ENCODE measurements around the gene ARHGEF17. TPM values are rescaled to one million over a fixed set of nuclear protein-coding genes. Genes with fewer than 3 reads are reported as not detected.

Gene ARHGEF17
- total RNA-seq, 1 donor from 2014 or later, result 51.5 TPM

- intact Hi-C loops (cut with DNase I), result no loop called here
- DNase-seq (no peak), ATAC-seq (ENCODE audit: poor library complexity) (no peak)
Observed at GRCh38 chr11:73380897-73381410, 72.9 kb downstream of the ARHGEF17 start.

DNA sequence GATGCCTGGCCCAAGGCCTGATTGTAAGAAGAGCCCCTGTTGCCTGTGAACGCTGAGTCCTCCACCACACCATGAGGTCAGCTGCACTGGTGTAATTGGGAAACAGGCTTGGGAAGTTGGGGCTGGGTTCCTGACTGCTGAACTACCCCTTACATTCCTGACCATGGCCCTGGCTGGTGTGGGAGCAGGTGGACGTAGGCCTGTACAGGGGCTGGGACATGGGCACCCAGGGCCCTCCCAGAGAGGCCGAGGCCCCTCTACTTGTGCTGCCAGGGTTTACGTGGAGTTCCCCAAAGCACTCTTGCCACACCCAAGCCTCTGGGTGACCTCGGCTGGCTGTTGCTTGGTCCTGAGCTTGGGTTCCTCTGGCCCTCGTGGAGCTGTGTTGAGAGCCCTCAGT lies 73.5 kb downstream of the ARHGEF17 start:
- intact Hi-C loops (cut with DNase I), result no loop called here
- ATAC-seq (ENCODE audit: poor library complexity) (no peak), DNase-seq (peak; percentile 60)

GRCh38 chr11:73382183-73382582 lies 74.1 kb downstream of the ARHGEF17 start:
- intact Hi-C loops (cut with DNase I), result no loop called here
- DNase-seq, result no peak
- no peak for ATAC-seq (ENCODE audit: poor library complexity)

- DNase-seq, result no peak
- intact Hi-C loops (cut with DNase I), result no loop called here
Observed at GRCh38 chr11:73382747-73383146, 74.7 kb downstream of the ARHGEF17 start.

GRCh38 chr11:73383249-73384124 lies 75.4 kb downstream of the ARHGEF17 start:
- DNase-seq (no peak), ATAC-seq (ENCODE audit: poor library complexity) (no peak)
- intact Hi-C loops (cut with DNase I), result no loop called here

More at GRCh38 chr11:73382747-73383146, 74.7 kb downstream of the ARHGEF17 start:
- no peak for ATAC-seq (ENCODE audit: poor library complexity)

DNA sequence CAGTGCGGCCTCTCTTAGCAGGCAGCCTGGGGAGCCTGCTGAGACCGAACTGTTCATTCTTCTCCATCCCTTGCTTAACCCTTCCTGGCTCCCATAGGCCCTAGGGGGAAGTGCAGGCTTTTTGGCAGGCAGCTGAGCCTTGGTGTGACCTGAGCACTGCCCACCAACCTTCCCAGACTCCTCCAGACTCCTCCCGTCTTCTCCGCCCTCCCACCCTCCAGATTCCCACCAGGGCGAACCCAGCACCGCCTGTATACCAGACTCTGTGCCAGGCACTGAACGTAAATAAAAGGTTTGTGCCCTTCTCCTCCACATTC lies 76.0 kb downstream of the ARHGEF17 start:
- DNase-seq (no peak), ATAC-seq (ENCODE audit: poor library complexity) (no peak)
- intact Hi-C loops (cut with DNase I), result no loop called here

- DNase-seq, result no peak
- intact Hi-C loops (cut with DNase I), result no loop called here
- ATAC-seq (ENCODE audit: poor library complexity), result no peak
Observed at GRCh38 chr11:73384531-73384871, 76.4 kb downstream of the ARHGEF17 start.

DNA sequence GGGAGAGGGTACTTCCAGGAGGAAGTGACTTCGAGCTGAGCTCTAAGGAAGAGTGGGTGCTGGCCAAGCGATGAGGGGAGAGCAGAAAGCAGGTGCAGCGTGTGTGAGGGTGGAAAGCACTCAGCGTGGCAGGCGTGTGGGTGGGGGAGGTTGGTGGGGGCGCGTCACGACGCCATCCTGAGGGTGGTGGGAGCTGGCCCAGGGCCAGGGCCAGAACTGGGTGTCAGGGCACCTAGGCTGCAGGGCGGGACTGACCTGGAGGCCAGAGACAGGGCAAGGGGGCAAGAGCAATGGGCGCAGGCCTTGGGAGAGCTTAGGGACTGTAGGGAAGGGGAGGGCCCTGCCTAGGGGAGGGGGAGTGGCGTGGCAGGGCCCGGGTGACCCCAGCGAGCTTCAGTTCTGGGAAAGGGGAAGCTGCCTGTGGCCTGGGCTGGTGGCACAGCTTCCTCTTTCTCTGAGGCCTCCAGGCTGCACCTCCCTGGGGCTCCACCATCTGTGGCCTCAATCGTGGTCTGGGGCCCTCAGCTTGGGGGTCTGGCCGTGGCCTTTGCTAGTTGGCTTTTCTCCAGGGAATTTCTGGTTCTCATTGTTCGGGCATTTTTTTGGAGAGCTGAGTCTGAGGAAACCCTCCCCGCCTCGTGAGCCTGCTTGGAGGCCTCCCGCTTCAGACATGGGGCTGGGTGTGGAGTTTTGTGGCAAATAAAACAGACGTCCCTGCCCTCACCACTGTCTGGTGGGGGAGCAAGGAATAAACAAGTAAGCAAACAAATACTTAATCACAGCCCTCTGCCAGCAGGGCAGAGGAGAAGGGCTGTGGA lies 77.0 kb downstream of the ARHGEF17 start:
- intact Hi-C loops (cut with DNase I), result no loop called here
- DNase-seq, result peak; percentile 84

DNA sequence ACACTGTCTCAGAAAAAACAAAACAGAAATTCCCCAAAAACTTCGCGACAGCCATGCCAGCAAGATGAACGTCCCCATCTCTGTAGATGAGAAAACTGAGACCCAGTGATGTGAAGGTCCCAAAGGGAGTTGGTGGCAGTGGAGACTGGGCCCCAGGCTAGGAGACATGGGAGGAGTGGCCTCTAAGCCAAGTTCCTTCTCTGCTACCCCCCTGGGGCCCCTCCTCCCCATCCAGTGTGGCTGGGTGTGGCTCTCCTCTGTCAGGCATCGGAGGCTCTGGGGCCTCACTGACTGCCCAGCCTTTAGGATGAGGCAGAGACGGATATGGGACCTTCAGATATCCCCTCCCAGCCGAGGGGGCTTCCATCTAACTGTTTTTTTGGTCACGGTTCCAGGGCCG lies 77.9 kb downstream of the ARHGEF17 start:
- peak; percentile 71 for DNase-seq
- peak; percentile 35 for ATAC-seq (ENCODE audit: poor library complexity)
- intact Hi-C loops (cut with DNase I), result no loop called here

More for the DNA sequence above, 77.0 kb downstream of the ARHGEF17 start:
- ATAC-seq (ENCODE audit: poor library complexity), result peak; percentile 50

GRCh38 chr11:73386546-73386945 lies 78.5 kb downstream of the ARHGEF17 start:
- intact Hi-C loops (cut with DNase I), result no loop called here
- no peak for DNase-seq

GRCh38 chr11:73387594-73388264 lies 79.7 kb downstream of the ARHGEF17 start:
- intact Hi-C loops (cut with DNase I), result no loop called here
- DNase-seq (no peak), ATAC-seq (ENCODE audit: poor library complexity) (peak; percentile 5)

More at GRCh38 chr11:73386546-73386945, 78.5 kb downstream of the ARHGEF17 start:
- ATAC-seq (ENCODE audit: poor library complexity), result no peak

- DNase-seq (peak; percentile 85), ATAC-seq (ENCODE audit: poor library complexity) (peak; percentile 63)
- intact Hi-C loops (cut with DNase I), result no loop called here
Observed at GRCh38 chr11:73388265-73389133, 80.4 kb downstream of the ARHGEF17 start.

- DNase-seq (no peak), ATAC-seq (ENCODE audit: poor library complexity) (no peak)
- intact Hi-C loops (cut with DNase I), result no loop called here
Observed at GRCh38 chr11:73389134-73389525, 81.1 kb downstream of the ARHGEF17 start.

DNA sequence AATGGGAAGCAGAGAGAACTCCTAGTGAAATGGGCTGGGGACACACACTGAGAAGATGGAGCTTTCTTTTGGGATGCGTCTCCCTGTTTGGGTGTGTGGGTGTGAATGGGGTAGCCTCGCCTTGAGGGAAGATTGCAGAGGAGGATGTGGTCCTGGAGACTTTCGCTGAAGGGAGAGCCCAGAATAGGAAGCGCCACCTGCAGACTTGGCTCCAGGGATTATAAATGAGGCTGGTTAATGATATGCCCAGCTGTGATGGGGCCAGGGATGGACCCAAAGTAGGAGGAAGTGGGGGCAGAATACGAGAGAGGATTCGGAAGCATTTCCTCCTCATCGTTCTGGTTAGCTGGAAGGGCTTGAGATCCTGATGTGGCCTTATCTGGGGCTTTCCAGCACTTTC lies 81.8 kb downstream of the ARHGEF17 start:
- intact Hi-C loops (cut with DNase I), result loop anchor here (5.0 kb wide), 2 partner anchors 38 to 83 kb away; partner anchors contain the start of gene ARHGEF17
- DNase-seq (peak; percentile 8), ATAC-seq (ENCODE audit: poor library complexity) (no peak)

DNA sequence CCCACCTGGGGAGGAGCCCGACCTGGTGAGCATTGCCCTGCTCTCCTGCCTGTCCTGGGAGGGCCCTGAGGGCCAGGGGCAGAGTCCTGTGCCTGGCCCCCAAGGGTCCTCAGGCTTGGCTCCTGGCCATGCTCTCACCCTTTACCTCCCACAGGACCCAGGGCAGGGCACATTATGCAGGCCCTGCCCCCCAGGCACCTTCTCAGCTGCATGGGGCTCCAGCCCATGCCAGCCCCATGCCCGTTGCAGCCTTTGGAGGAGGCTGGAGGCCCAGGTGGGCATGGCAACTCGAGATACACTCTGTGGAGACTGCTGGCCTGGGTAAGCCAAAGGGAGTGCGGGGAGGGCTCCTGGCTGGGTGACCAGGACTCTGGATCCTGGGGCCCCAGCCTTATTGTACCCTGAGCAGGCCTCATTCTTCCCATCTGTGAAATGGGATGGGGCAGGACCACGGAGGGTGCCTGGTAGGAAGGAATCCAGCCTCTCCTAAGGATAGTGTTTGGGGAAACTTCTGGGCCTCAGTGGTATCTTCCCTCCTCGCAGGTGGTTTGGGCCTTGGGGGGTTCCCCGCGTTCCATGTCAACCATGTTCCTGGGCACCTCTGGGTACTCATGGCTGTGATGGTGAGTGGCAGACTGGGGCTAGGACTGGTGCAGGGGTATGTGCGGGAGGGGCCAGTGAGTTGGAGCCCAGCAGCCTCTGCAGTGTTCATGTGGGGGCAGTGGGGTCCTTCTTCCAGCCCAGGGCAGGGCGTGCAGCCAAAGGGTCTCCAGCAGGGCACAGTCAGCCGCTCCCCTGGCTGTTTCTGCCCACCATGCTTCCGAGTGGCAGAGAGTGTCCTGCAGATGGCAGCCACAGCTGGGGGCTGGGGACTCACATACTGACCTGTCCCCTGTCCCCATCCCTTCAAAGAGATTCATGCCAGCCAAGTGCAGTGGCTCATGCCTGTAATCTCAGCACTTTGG lies 82.8 kb downstream of the ARHGEF17 start:
- intact Hi-C loops (cut with DNase I), result loop anchor here (5.0 kb wide), 2 partner anchors 39 to 84 kb away; partner anchors contain the start of gene ARHGEF17
- DNase-seq (peak; percentile 22), ATAC-seq (ENCODE audit: poor library complexity) (no peak)

GRCh38 chr11:73391665-73392064 lies 83.6 kb downstream of the ARHGEF17 start:
- DNase-seq (no peak), ATAC-seq (ENCODE audit: poor library complexity) (no peak)
- intact Hi-C loops (cut with DNase I), result loop anchor here (5.0 kb wide), 2 partner anchors 39 to 84 kb away; partner anchors contain the start of gene ARHGEF17

All from Right ventricle myocardium superior (tissue), 1 donor.